OCI-LY1 (cell line): Measurements from ENCODE around the gene ITSN2.

Source experiments
- H2AFZ ChIP-seq: fragments of 200-600 bp; sonication (generic), shearing (Covaris generic); 2 replicates; pipeline ENCODE4 v1.6.0; 2014; ENCODE audit warnings: antibody characterized with exemption, mild to moderate bottlenecking, low read length
- H3F3A ChIP-seq: fragments of 200-600 bp; sonication (generic), shearing (Covaris generic); 2 replicates; pipeline ENCODE4 v1.6.0; 2014; ENCODE audit warnings: mild to moderate bottlenecking, antibody characterized with exemption, low read length, moderate library complexity; ENCODE audit not compliant: insufficient read depth
- H3K27ac ChIP-seq: fragments of 200-600 bp; sonication (generic); 2 replicates; pipeline ENCODE4 v1.5.1; 2014; ENCODE audit warnings: low read length, mixed run types, mild to moderate bottlenecking, low read depth; ENCODE audit not compliant: poor library complexity, severe bottlenecking
- H3K27me3 ChIP-seq: fragments of 200-600 bp; sonication (generic); 2 replicates; pipeline ENCODE4 v1.6.0; 2014; ENCODE audit warnings: antibody characterized with exemption, mild to moderate bottlenecking, low read length, moderate library complexity; ENCODE audit not compliant: insufficient read depth
- H3K36me3 ChIP-seq: fragments of 200-600 bp; sonication (generic); 2 replicates; pipeline ENCODE4 v1.6.1; 2014; ENCODE audit warnings: mild to moderate bottlenecking, antibody characterized with exemption, low read length, moderate library complexity, mixed read lengths; ENCODE audit not compliant: insufficient read depth
- H3K4me1 ChIP-seq: fragments of 200-600 bp; sonication (generic); 2 replicates; pipeline ENCODE4 v1.5.1; 2014; ENCODE audit warnings: mild to moderate bottlenecking, low read length, moderate library complexity; ENCODE audit not compliant: insufficient read depth, severe bottlenecking
- H3K4me2 ChIP-seq: fragments of 200-600 bp; sonication (generic), shearing (Covaris generic); 2 replicates; pipeline ENCODE4 v1.6.1; 2014; ENCODE audit warnings: low read length
- H3K4me3 ChIP-seq: fragments of 200-600 bp; sonication (generic); 2 replicates; pipeline ENCODE4 v1.5.1; 2014; ENCODE audit warnings: low read length, low read depth, mild to moderate bottlenecking, mixed read lengths; ENCODE audit not compliant: poor library complexity, severe bottlenecking
- H3K79me2 ChIP-seq: fragments of 200-600 bp; shearing (Covaris generic); 2 replicates; pipeline ENCODE4 v1.6.1; 2016; ENCODE audit warnings: mixed run types, low read length, mixed read lengths; ENCODE audit not compliant: insufficient read depth
- H3K9ac ChIP-seq: fragments of 200-600 bp; sonication (generic), shearing (Covaris generic); 2 replicates; pipeline ENCODE4 v1.6.1; 2014; ENCODE audit warnings: mild to moderate bottlenecking, low read length, mixed read lengths
- H3K9me2 ChIP-seq: fragments of 200-600 bp; sonication (generic), shearing (Covaris generic); 2 replicates; pipeline ENCODE4 v1.6.1; 2014; ENCODE audit warnings: low read depth, mild to moderate bottlenecking, low read length, mixed read lengths
- H3K9me3 ChIP-seq: fragments of 200-600 bp; shearing (Covaris generic); 2 replicates; pipeline ENCODE4 v1.6.1; 2014; ENCODE audit warnings: low read length, mixed read lengths
- H4K20me1 ChIP-seq: fragments of 200-600 bp; sonication (generic), shearing (Covaris generic); 2 replicates; pipeline ENCODE4 v1.6.0; 2016; ENCODE audit warnings: mild to moderate bottlenecking, low read length; ENCODE audit not compliant: insufficient read depth
- CTCF ChIP-seq: fragments of 200-600 bp; sonication (generic), shearing (Covaris generic); IDR thresholded peaks from 2 replicates; pipeline ENCODE4 v1.5.1; 2017; ENCODE audit warnings: mild to moderate bottlenecking, antibody characterized with exemption, low read length, moderate library complexity, mixed read lengths
- EZH2 ChIP-seq: fragments of 200-600 bp; sonication (generic), shearing (Covaris generic); IDR thresholded peaks from 2 replicates; pipeline ENCODE4 v1.8.0; 2017; ENCODE audit warnings: borderline replicate concordance, mixed run types, mild to moderate bottlenecking, antibody characterized with exemption, low read length, moderate library complexity, mixed read lengths

ITSN2 gene

GRCh38 chr2:24272161-24272802 is 88.1 kb downstream of the ITSN2 start:
- Histone ChIP-seq H3K79me2 (no peaks in the 10 kb centered on the region), H3K4me2 (no peak overlapping the region), H3K9me3 (no peaks in the 10 kb centered on the region), H3K27ac (no peak overlapping the region), H3K36me3 (peaks cover 83% of the 10 kb centered on the region), H3K9me2 (no peaks in the 10 kb centered on the region), H3K9ac (no peak overlapping the region), H3K27me3 (no peaks in the 10 kb centered on the region), H3F3A (no peaks in the 10 kb centered on the region), H2AFZ (no peak overlapping the region), H3K4me1 (no peaks in the 10 kb centered on the region), H3K4me3 (no peak overlapping the region), H4K20me1 (no peaks in the 10 kb centered on the region)
- TF ChIP-seq CTCF: no peak
- no peak for TF ChIP-seq EZH2

GRCh38 chr2:24269265-24269664 is 91.1 kb downstream of the ITSN2 start:
- Histone ChIP-seq H3F3A (no peaks in the 10 kb centered on the region), H3K9me2 (no peaks in the 10 kb centered on the region), H3K4me2 (no peak overlapping the region), H3K36me3 (peaks cover 85% of the 10 kb centered on the region), H2AFZ (no peak overlapping the region), H3K79me2 (no peaks in the 10 kb centered on the region), H4K20me1 (no peaks in the 10 kb centered on the region), H3K4me3 (no peak overlapping the region), H3K4me1 (no peaks in the 10 kb centered on the region), H3K27me3 (no peaks in the 10 kb centered on the region), H3K27ac (no peak overlapping the region), H3K9me3 (no peaks in the 10 kb centered on the region), H3K9ac (no peak overlapping the region)
- no peak for TF ChIP-seq CTCF
- no peak for TF ChIP-seq EZH2

DNA sequence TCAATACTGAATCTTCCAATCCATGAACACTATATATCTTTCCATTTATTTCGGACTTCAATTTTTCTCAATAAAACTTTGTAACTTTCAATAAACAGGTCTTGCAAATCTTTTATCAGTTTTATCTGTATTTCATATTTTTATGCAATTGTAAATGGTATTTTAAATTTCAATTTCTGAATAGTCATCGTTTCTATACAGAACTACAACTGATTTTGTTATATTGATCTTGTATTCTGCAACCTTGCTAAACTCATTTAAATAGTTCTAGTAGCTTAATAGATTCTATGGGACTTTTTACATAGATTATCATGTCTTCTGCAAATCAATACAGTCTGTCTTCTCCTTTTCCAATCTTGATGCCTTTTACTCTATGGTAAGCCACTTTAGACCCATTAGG is 95.1 kb downstream of the ITSN2 start:
- H3K9ac ChIP-seq: no peak overlapping the region
- H3K4me2 ChIP-seq: no peak overlapping the region
- H3K4me1 ChIP-seq: no peaks in the 10 kb centered on the region
- H3K4me3 ChIP-seq: no peak overlapping the region
- no peaks in the 10 kb centered on the region for H3K27me3 ChIP-seq
- no peak overlapping the region for H2AFZ ChIP-seq
- no peaks in the 10 kb centered on the region for H3K9me3 ChIP-seq
- TF ChIP-seq CTCF: no peak
- TF ChIP-seq EZH2: no peak
- no peak overlapping the region for H3K27ac ChIP-seq
- H3F3A ChIP-seq: no peaks in the 10 kb centered on the region
- H3K79me2 ChIP-seq: no peaks in the 10 kb centered on the region
- H3K9me2 ChIP-seq: no peaks in the 10 kb centered on the region
- H4K20me1 ChIP-seq: no peaks in the 10 kb centered on the region
- peaks cover 75% of the 10 kb centered on the region for H3K36me3 ChIP-seq
